Gastroesophageal sphincter (tissue), 3 donors: ENCODE measurements around the gene ACOXL.

Experiments used
- EP300 ChIP-seq: sonication (generic); formaldehyde crosslinking; IDR thresholded peaks from one replicate; pipeline ENCODE4 v1.6.1; 2017; ENCODE audit warnings: antibody characterized with exemption, mild to moderate bottlenecking
- POLR2A ChIP-seq, 2 donors: fragments of 450-650 bp; IDR thresholded peaks; one replicate each; pipeline ENCODE4 v1.6.1; 2017; ENCODE audit warnings: antibody characterized with exemption in 2 of 2, mild to moderate bottlenecking in 2 of 2, moderate library complexity in 1 of 2
- TF ChIP-seq, protein P1 (sequence below), 4 experiments: fragments of 200-600 bp in 2 of 4; fragments of 450-650 bp in 2 of 4; sonication (generic) in 1 of 4; IDR thresholded peaks; one replicate each; pipeline ENCODE4 v1.5.1; 2017 to 2019; ENCODE audit warnings: antibody characterized with exemption in 4 of 4, mild to moderate bottlenecking in 2 of 4, moderate library complexity in 2 of 4

- TF ChIP-seq, protein P1, sequence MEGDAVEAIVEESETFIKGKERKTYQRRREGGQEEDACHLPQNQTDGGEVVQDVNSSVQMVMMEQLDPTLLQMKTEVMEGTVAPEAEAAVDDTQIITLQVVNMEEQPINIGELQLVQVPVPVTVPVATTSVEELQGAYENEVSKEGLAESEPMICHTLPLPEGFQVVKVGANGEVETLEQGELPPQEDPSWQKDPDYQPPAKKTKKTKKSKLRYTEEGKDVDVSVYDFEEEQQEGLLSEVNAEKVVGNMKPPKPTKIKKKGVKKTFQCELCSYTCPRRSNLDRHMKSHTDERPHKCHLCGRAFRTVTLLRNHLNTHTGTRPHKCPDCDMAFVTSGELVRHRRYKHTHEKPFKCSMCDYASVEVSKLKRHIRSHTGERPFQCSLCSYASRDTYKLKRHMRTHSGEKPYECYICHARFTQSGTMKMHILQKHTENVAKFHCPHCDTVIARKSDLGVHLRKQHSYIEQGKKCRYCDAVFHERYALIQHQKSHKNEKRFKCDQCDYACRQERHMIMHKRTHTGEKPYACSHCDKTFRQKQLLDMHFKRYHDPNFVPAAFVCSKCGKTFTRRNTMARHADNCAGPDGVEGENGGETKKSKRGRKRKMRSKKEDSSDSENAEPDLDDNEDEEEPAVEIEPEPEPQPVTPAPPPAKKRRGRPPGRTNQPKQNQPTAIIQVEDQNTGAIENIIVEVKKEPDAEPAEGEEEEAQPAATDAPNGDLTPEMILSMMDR (IDR thresholded peaks at IDR 0.05), result no peak
- TF ChIP-seq EP300 (no peak), POLR2A (IDR thresholded peaks at IDR 0.05) (no peak)
These were observed 297.0 kb downstream of the ACOXL start for GRCh38 chr2:111029181-111029927.
